Measurements from ENCODE around the gene ETV5. TPM values are rescaled to one million over a fixed set of nuclear protein-coding genes. Genes with fewer than 3 reads are reported as not detected.

Gene ETV5
- total RNA-seq, 4 donors from 2014 or later, result 1.9 to 12.2 (median 4.0) TPM; not detected in 1

DNA sequence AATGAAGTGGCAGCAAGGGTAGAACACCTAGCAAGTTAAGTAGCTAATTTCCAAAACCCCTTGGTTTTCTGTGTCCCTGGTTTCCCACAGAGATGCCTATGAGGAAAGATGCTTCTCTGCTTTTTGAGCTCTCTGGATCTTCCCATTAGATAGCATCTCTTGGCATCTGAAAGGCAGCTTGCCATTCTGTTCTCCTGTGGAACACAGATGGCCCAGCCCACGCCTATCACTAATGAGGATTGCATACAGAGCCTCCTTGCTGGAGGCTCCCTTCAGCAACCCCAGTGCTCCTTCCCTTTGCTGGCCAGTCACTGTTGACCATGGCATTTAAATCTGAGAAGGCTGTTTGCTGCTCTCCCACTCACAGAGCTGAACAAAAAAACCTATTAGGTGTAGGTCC lies 34.4 kb upstream of the ETV5 start:
- no peak for TF ChIP-seq POLR2A (IDR thresholded peaks at IDR 0.05)
- no peak for TF ChIP-seq CTCF (IDR thresholded peaks at IDR 0.05)
- no peak for TF ChIP-seq EP300 (IDR thresholded peaks at IDR 0.05; ENCODE audit: low read depth)
- no peak for TF ChIP-seq POLR2AphosphoS5 (IDR thresholded peaks at IDR 0.05)

GRCh38 chr3:186142393-186142932 lies 33.6 kb upstream of the ETV5 start:
- no peaks in the 10 kb centered on the region for H3K4me1 ChIP-seq
- intact Hi-C loops (cut with DNase I; ENCODE audit: low total_unique reads) (no loop called here), in situ Hi-C loops (cut with MboI; ENCODE audit: low pct_ligation_motif_present in 1 of 4, low pct_unique_long_range_greater_than_20kb in 1 of 4, low sequenced_read_pairs in 3 of 4) (no loop called here)
- no peaks in the 10 kb centered on the region for H3K9me3 ChIP-seq
- H3K4me3 ChIP-seq, result no peak overlapping the region
- DNase-seq, result no peak
- H3K36me3 ChIP-seq, result no peaks in the 10 kb centered on the region
- H3K27me3 ChIP-seq, result no peaks in the 10 kb centered on the region
- TF ChIP-seq POLR2A (IDR thresholded peaks at IDR 0.05) (no peak), EP300 (IDR thresholded peaks at IDR 0.05; ENCODE audit: low read depth) (no peak), POLR2AphosphoS5 (IDR thresholded peaks at IDR 0.05) (no peak), CTCF (IDR thresholded peaks at IDR 0.05) (no peak)
- H3K27ac ChIP-seq, result no peak overlapping the region

More for the DNA sequence above, 34.4 kb upstream of the ETV5 start:
- no peak overlapping the region for H3K4me3 ChIP-seq
- no peak for DNase-seq
- in situ Hi-C loops (cut with MboI; ENCODE audit: low pct_ligation_motif_present in 1 of 4, low pct_unique_long_range_greater_than_20kb in 1 of 4, low sequenced_read_pairs in 3 of 4), result no loop called here
- no peaks in the 10 kb centered on the region for H3K36me3 ChIP-seq
- intact Hi-C loops (cut with DNase I; ENCODE audit: low total_unique reads), result no loop called here
- 63% methylated on average over 1 of the region's 1 CpG; no CpG with 5 or more reads in 1 of the 2 donors for WGBS, 2 donors (ENCODE audit: low coverage in 1 of 2)
- no peaks in the 10 kb centered on the region for H3K9me3 ChIP-seq
- no peaks in the 10 kb centered on the region for H3K27me3 ChIP-seq
- no peaks in the 10 kb centered on the region for H3K4me1 ChIP-seq
- no peak overlapping the region for H3K27ac ChIP-seq

GRCh38 chr3:186141790-186142189 lies 32.9 kb upstream of the ETV5 start:
- in situ Hi-C loops (cut with MboI; ENCODE audit: low pct_ligation_motif_present in 1 of 4, low pct_unique_long_range_greater_than_20kb in 1 of 4, low sequenced_read_pairs in 3 of 4), result no loop called here
- intact Hi-C loops (cut with DNase I; ENCODE audit: low total_unique reads), result no loop called here
- no peak for DNase-seq
- Histone ChIP-seq H3K27ac (no peak overlapping the region), H3K4me3 (no peak overlapping the region), H3K36me3 (no peaks in the 10 kb centered on the region), H3K9me3 (no peaks in the 10 kb centered on the region), H3K27me3 (no peaks in the 10 kb centered on the region), H3K4me1 (no peaks in the 10 kb centered on the region)
- 67 to 80% methylated on average over 2 of the region's 2 CpGs for WGBS, 2 donors (ENCODE audit: low coverage in 1 of 2)
- no peak for TF ChIP-seq POLR2A (IDR thresholded peaks at IDR 0.05)
- no peak for TF ChIP-seq POLR2AphosphoS5 (IDR thresholded peaks at IDR 0.05)
- TF ChIP-seq EP300 (IDR thresholded peaks at IDR 0.05; ENCODE audit: low read depth), result no peak
- TF ChIP-seq CTCF (IDR thresholded peaks at IDR 0.05), result no peak

DNA sequence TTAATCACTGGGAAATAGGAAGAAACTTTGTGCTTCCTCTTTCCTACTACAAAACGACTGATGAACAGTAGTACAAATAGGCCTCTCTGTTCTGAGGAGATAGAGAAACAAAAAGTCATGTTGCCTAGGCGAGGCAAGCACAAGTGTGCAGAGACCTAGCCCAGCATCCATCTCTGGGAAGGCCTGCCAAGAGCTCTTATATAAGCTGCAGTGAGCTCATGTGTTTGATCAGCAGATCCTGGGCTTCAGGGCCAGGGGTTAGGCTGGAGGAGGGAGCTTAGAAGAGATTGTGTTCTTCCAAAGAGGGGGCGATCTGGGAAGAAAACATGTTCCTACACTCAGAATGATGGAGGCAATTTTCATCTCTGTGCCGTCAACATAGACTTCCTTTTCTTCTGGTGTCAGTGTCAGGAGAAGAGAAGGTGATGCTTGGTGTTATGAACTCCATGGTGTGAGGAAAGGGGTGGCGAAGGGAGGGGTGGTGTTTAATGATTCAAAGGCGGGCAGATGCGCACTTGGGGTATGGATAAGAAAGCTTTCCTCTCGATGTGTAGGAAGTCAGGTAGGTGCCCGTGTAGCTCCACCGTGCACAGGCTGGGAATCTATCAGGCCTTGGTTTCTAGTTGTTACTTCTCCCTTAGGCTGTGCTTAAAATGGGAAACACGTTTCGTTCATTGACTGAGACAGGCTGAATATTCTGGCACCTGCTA lies 29.5 kb upstream of the ETV5 start:
- no peak for TF ChIP-seq POLR2AphosphoS5 (IDR thresholded peaks at IDR 0.05)
- TF ChIP-seq POLR2A (IDR thresholded peaks at IDR 0.05), result no peak
- intact Hi-C loops (cut with DNase I; ENCODE audit: low total_unique reads) (no loop called here), in situ Hi-C loops (cut with MboI; ENCODE audit: low pct_ligation_motif_present in 1 of 4, low pct_unique_long_range_greater_than_20kb in 1 of 4, low sequenced_read_pairs in 3 of 4) (no loop called here)
- Histone ChIP-seq H3K4me1 (no peaks in the 10 kb centered on the region), H3K27me3 (no peaks in the 10 kb centered on the region), H3K27ac (no peak overlapping the region), H3K4me3 (no peak overlapping the region), H3K9me3 (no peaks in the 10 kb centered on the region), H3K36me3 (no peaks in the 10 kb centered on the region)
- no peak for DNase-seq
- 78 to 93% methylated on average over 7 to 12 of the region's 12 CpGs for WGBS, 2 donors (ENCODE audit: low coverage in 1 of 2)

All from transverse colon (tissue), 4 donors.